OCI-LY1 (cell line): ENCODE measurements around the gene HMCN2.

Source experiments
- H2AFZ ChIP-seq: fragments of 200-600 bp; sonication (generic), shearing (Covaris generic); 2 replicates; pipeline ENCODE4 v1.6.0; 2014; ENCODE audit warnings: antibody characterized with exemption, mild to moderate bottlenecking, low read length
- H3F3A ChIP-seq: fragments of 200-600 bp; sonication (generic), shearing (Covaris generic); 2 replicates; pipeline ENCODE4 v1.6.0; 2014; ENCODE audit warnings: mild to moderate bottlenecking, antibody characterized with exemption, low read length, moderate library complexity; ENCODE audit not compliant: insufficient read depth
- H3K27ac ChIP-seq: fragments of 200-600 bp; sonication (generic); 2 replicates; pipeline ENCODE4 v1.5.1; 2014; ENCODE audit warnings: low read length, mixed run types, mild to moderate bottlenecking, low read depth; ENCODE audit not compliant: poor library complexity, severe bottlenecking
- H3K27me3 ChIP-seq: fragments of 200-600 bp; sonication (generic); 2 replicates; pipeline ENCODE4 v1.6.0; 2014; ENCODE audit warnings: antibody characterized with exemption, mild to moderate bottlenecking, low read length, moderate library complexity; ENCODE audit not compliant: insufficient read depth
- H3K36me3 ChIP-seq: fragments of 200-600 bp; sonication (generic); 2 replicates; pipeline ENCODE4 v1.6.1; 2014; ENCODE audit warnings: mild to moderate bottlenecking, antibody characterized with exemption, low read length, moderate library complexity, mixed read lengths; ENCODE audit not compliant: insufficient read depth
- H3K4me1 ChIP-seq: fragments of 200-600 bp; sonication (generic); 2 replicates; pipeline ENCODE4 v1.5.1; 2014; ENCODE audit warnings: mild to moderate bottlenecking, low read length, moderate library complexity; ENCODE audit not compliant: insufficient read depth, severe bottlenecking
- H3K4me2 ChIP-seq: fragments of 200-600 bp; sonication (generic), shearing (Covaris generic); 2 replicates; pipeline ENCODE4 v1.6.1; 2014; ENCODE audit warnings: low read length
- H3K4me3 ChIP-seq: fragments of 200-600 bp; sonication (generic); 2 replicates; pipeline ENCODE4 v1.5.1; 2014; ENCODE audit warnings: low read length, low read depth, mild to moderate bottlenecking, mixed read lengths; ENCODE audit not compliant: poor library complexity, severe bottlenecking
- H3K79me2 ChIP-seq: fragments of 200-600 bp; shearing (Covaris generic); 2 replicates; pipeline ENCODE4 v1.6.1; 2016; ENCODE audit warnings: mixed run types, low read length, mixed read lengths; ENCODE audit not compliant: insufficient read depth
- H3K9ac ChIP-seq: fragments of 200-600 bp; sonication (generic), shearing (Covaris generic); 2 replicates; pipeline ENCODE4 v1.6.1; 2014; ENCODE audit warnings: mild to moderate bottlenecking, low read length, mixed read lengths
- H3K9me2 ChIP-seq: fragments of 200-600 bp; sonication (generic), shearing (Covaris generic); 2 replicates; pipeline ENCODE4 v1.6.1; 2014; ENCODE audit warnings: low read depth, mild to moderate bottlenecking, low read length, mixed read lengths
- H3K9me3 ChIP-seq: fragments of 200-600 bp; shearing (Covaris generic); 2 replicates; pipeline ENCODE4 v1.6.1; 2014; ENCODE audit warnings: low read length, mixed read lengths
- H4K20me1 ChIP-seq: fragments of 200-600 bp; sonication (generic), shearing (Covaris generic); 2 replicates; pipeline ENCODE4 v1.6.0; 2016; ENCODE audit warnings: mild to moderate bottlenecking, low read length; ENCODE audit not compliant: insufficient read depth
- EZH2 ChIP-seq: fragments of 200-600 bp; sonication (generic), shearing (Covaris generic); IDR thresholded peaks from 2 replicates; pipeline ENCODE4 v1.8.0; 2017; ENCODE audit warnings: borderline replicate concordance, mixed run types, mild to moderate bottlenecking, antibody characterized with exemption, low read length, moderate library complexity, mixed read lengths
- TF ChIP-seq, protein P1 (sequence below): fragments of 200-600 bp; sonication (generic), shearing (Covaris generic); IDR thresholded peaks from 2 replicates; pipeline ENCODE4 v1.5.1; 2017; ENCODE audit warnings: mild to moderate bottlenecking, antibody characterized with exemption, low read length, moderate library complexity, mixed read lengths

The HMCN2 gene

DNA sequence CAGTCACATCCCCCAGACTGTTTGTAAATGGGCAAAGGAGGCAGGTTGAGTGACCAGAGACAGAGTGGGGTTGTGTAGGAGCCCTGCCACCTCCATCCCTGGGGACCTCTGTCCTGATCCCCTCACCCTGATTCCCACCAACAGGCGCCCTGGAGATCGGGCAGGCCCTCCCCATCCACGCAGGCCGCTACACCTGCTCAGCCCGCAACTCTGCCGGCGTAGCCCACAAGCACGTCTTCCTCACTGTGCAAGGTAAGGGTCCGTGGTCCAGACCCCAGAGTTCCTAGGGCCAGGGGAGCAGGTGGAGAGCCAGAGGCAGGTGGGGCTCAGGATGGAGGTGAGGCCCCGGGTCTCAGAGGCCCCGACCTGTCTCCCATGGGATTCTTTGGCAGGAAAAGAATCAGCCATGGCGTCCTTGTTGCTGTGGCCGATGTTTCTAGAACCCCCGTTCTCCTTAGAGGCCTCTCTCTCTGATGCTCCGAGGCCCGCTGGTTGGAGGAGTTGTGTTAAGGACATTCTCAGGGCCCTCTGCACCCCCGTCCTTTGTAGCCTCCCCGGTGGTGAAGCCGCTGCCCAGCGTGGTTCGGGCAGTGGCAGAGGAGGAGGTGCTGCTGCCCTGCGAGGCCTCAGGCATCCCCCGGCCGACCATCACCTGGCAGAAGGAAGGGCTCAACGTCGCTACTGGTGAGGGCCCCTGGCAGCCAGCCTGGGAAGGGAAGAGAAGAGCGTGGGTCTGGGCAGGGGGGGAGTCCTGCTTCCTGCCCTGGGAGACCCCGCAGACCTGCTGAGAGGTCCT, 137.3 kb downstream of the HMCN2 start:
- H3F3A ChIP-seq, result no peaks in the 10 kb centered on the region
- no peaks in the 10 kb centered on the region for H3K9me2 ChIP-seq
- H3K9ac ChIP-seq, result no peak overlapping the region
- H3K4me1 ChIP-seq, result no peaks in the 10 kb centered on the region
- H3K9me3 ChIP-seq, result no peaks in the 10 kb centered on the region
- H3K27ac ChIP-seq, result no peak overlapping the region
- no peak overlapping the region for H3K4me2 ChIP-seq
- no peak overlapping the region for H3K4me3 ChIP-seq
- no peaks in the 10 kb centered on the region for H4K20me1 ChIP-seq
- no peaks in the 10 kb centered on the region for H3K36me3 ChIP-seq
- no peaks in the 10 kb centered on the region for H3K79me2 ChIP-seq
- no peaks in the 10 kb centered on the region; the same call in 1 of the 2 replicates for H3K27me3 ChIP-seq
- TF ChIP-seq EZH2, result no peak
- TF ChIP-seq, protein P1, sequence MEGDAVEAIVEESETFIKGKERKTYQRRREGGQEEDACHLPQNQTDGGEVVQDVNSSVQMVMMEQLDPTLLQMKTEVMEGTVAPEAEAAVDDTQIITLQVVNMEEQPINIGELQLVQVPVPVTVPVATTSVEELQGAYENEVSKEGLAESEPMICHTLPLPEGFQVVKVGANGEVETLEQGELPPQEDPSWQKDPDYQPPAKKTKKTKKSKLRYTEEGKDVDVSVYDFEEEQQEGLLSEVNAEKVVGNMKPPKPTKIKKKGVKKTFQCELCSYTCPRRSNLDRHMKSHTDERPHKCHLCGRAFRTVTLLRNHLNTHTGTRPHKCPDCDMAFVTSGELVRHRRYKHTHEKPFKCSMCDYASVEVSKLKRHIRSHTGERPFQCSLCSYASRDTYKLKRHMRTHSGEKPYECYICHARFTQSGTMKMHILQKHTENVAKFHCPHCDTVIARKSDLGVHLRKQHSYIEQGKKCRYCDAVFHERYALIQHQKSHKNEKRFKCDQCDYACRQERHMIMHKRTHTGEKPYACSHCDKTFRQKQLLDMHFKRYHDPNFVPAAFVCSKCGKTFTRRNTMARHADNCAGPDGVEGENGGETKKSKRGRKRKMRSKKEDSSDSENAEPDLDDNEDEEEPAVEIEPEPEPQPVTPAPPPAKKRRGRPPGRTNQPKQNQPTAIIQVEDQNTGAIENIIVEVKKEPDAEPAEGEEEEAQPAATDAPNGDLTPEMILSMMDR, result no peak
- no peak overlapping the region for H2AFZ ChIP-seq

- H3K4me3 ChIP-seq, result no peak overlapping the region
- TF ChIP-seq, protein P1, result no peak
- TF ChIP-seq EZH2, result no peak
- no peak overlapping the region for H2AFZ ChIP-seq
- H3K9me2 ChIP-seq, result no peaks in the 10 kb centered on the region
- H3K36me3 ChIP-seq, result no peaks in the 10 kb centered on the region
- H4K20me1 ChIP-seq, result no peaks in the 10 kb centered on the region
- H3K4me2 ChIP-seq, result no peak overlapping the region
- H3K4me1 ChIP-seq, result no peaks in the 10 kb centered on the region
- H3K9me3 ChIP-seq, result no peaks in the 10 kb centered on the region
- no peaks in the 10 kb centered on the region for H3K79me2 ChIP-seq
- H3K9ac ChIP-seq, result no peak overlapping the region
- H3K27ac ChIP-seq, result no peak overlapping the region
- H3F3A ChIP-seq, result no peaks in the 10 kb centered on the region
- no peaks in the 10 kb centered on the region; the same call in 1 of the 2 replicates for H3K27me3 ChIP-seq
Observed at GRCh38 chr9:130405657-130406257, 140.2 kb downstream of the HMCN2 start.

DNA sequence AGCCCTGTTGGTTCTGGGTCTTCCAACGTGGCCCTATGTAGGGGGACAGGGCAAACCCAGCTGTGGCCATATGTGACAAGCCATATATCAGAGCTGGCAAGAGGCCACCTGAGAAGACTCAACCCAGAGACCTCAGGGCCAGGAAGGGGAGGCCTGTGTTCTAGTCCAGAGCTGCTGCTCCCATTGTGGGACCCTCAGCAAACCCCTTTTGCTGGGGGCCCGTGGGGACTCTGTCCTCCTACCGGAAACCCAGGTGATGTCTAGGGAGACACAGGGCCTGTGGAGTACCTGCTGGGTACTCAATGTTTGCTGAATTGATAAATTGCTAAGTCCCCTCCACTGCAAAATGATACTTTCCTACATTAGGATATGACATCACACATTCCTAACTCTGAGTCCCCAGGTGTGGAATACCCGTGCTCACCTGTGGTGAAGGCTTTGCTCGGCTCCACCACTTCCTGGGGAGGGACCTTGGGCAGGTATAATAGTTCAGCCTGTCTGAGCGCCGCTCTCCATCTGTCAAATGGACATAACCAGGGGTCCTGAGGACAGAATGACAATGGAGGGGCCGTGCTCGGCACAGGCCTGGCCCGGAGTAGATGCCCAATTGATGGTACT, 140.8 kb downstream of the HMCN2 start:
- Histone ChIP-seq H3K4me3 (no peak overlapping the region), H3K9ac (no peak overlapping the region), H3K36me3 (no peaks in the 10 kb centered on the region), H3K9me2 (no peaks in the 10 kb centered on the region), H2AFZ (no peak overlapping the region), H3K9me3 (no peaks in the 10 kb centered on the region), H3K27me3 (no peaks in the 10 kb centered on the region; the same call in 1 of the 2 replicates), H3K27ac (no peak overlapping the region), H3K4me1 (no peaks in the 10 kb centered on the region), H4K20me1 (no peaks in the 10 kb centered on the region), H3K79me2 (no peaks in the 10 kb centered on the region), H3F3A (no peaks in the 10 kb centered on the region), H3K4me2 (no peak overlapping the region)
- no peak for TF ChIP-seq EZH2
- TF ChIP-seq, protein P1, result no peak
